ENCODE data around the gene ADAMTS2.

ADAMTS2 gene

DNA sequence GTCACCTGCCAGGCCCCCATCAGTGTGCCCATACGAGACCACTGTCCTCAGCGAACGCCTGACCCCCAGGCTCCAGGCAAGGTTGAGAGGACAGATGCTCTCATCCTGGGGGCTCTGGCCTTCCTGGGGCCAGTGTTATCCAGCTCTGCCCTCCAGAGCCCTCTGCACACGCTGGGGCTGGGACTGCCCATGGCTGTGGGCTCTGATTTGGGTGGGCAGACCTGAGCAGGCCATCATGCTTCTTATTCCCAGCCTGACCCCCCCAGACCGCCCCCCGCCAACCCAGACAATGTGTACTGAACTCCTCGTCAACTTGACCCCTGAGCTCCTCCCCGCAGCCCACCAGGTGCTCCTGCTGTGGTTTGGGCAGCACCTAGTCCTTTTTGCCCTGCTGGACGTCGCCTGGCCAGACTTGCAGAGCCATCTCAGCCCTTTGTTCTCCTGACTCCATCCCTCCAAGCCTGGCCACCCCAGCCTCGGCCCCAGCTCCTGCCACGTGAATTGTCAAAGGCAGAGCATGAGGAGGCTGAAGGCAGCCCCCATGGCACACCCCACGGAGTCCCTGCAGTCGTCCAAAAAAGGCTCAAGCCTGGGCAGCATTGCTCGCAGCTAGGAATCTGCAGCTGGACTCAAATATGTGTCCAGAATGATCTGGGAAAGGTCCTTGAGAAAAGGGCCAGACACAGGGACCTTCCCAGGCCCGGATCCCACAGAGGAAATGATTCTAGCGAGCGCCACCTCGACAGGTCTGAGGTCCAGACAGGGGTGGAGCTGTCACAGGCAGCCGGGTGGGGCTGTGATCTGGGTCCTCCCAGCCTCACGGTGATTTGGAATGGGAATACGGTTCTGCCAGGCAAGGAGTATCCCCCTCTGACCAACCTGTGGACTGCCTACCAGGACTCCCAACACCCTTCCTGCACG is 87.0 kb downstream of the ADAMTS2 start:
- in situ Hi-C loops (cut with HindIII; ENCODE audit: low sequenced_read_pairs) = no loop called here

DNA sequence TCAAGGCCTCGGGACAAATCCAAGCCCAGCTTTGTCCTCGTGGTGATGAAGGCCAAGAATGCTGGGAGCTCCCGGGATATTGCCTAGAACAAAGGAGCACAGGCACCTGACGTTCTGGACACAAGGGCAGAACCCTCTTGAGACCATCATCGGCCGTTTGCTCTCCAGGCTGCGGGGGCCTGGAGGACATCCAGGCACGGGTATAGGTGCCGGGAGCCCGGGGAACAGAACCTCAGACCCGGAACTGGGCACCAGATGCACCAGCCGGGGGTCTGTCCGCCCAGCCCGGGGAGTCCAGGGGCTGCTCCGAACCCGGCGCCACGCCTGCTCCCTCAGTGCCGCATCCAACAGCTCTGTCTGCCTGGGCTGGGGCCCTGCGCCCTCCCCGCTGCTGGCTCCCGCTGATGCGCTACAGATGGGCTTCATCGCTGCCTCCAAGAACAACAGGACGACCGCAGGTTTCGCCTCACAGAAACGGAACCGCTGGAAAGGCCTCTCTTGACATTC is 88.0 kb downstream of the ADAMTS2 start:
- in situ Hi-C loops (cut with HindIII; ENCODE audit: low sequenced_read_pairs) = no loop called here

DNA sequence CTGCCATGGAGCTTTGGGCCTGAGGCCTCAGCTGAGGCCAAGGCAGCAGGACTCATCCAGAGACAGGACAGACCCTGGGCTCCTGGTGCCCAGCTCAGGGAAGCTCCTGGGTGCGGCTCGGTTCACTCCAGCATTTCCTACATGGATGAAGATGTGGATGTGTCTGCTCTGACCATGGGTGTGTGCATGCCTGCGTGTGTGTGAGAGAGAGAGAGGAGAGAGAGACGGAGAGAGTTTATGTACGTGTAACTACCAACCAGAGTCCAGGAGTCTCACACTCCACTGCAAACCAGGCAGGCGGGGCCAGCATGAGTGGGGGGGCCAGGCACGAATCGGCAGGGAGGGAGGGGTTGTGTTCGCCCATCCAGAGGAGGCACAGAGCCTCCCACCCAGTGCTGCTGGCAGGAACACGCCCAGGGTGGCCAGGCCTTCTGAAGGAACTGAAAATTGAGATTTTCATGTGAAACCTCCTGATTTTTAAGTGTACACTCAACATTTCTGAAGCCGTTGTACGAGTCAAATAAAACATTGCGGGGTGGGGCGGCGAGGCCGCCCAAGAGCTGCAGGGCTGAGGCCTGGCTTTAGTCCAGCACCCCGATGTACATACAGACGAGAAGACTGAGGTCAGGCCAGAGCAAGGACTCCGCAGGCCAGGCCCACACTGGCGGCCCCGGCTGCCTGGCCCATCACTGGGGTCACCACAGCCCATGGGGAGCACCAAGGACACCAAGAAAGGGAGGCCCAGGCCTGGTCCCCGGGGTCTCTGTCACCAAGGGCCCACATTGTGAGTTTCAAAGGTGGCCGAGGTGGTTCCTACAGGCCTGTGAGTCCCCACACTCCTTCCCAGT is 88.7 kb downstream of the ADAMTS2 start:
- in situ Hi-C loops (cut with HindIII; ENCODE audit: low sequenced_read_pairs) = no loop called here

DNA sequence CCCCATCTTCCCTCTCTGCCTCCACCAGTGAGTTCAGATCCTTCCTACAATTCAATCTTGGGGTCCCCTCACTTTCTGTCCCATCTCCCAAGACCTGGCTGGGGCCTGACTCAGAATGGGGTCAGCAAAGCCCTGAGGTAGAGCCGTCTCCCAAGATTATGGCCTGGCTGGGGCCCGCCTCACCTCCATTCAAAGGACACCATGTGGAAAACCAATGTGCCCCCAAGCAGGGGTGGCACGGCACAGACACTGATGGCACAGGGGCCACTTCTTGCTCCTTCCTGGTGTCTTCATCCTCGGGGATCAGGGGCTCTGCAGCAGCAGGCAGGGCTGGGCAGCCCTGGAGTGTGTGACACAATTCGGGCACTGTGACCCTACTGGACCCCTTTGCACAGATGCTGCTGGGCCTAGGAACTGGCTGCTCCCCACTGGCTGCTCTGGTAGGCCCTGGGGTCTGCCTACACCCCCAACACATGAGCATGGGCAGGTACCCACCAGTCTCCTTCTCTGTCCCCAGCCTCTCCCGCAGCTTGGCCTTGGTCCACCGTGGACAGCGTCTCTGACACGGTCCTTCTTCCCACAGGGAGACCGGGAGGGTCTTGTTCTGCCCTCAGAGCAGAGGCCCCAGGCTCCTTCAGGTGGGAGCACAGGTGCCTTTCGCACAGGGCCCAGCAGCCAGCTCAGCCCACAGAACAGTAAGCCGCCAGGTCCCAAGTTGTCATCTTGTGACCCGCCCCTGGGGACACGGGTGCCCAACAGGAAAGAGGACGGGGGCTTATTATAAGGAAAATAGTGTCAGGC is 89.5 kb downstream of the ADAMTS2 start:
- in situ Hi-C loops (cut with HindIII; ENCODE audit: low sequenced_read_pairs) = no loop called here

DNA sequence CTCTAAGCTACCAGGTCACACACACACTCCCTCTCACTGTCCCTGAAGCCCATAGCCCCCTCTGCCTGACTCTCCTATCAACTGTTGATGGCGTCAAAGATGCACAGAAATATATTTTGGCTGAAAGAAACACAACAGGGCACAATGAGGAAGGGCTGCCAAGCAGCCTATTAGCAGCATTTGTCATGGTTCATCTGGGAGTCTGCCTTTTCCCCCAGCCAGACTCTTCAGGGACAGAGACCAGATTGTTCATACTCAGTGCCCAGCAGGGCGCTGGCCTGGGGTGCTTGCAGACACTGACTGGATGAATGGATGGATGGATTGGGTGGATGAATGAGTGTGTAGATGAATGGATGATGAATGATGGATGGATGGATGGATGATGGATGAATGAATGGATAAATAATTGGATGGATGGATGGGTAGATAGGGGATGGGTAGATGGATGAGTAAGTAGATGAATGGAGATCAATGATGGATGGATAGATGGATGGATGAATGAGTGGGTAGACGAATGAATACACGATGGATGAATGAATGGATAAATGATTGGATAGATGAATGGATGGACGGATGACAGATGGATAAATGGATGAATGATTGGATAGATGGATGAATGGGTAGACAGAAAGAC is 90.5 kb downstream of the ADAMTS2 start:
- in situ Hi-C loops (cut with HindIII; ENCODE audit: low sequenced_read_pairs) = no loop called here

DNA sequence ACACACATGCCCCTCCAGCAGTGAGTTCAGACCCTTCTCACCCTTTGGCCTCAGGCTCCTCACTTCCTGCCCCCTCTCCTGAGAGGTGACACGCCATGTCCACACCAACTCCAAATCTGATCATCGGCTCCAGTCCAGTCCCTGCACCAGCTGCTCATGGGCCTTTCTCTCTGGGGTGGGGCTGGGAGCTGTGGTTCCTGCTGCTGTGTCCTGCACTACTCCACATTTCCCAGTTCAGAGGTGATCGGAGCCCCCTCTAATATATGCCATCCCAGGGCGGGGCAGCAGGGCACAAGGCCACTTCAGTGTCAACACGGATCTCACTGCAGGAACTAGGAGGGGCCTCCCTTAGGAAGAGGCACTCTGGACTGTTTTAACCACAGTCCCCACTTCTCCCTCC is 91.5 kb downstream of the ADAMTS2 start:
- in situ Hi-C loops (cut with HindIII; ENCODE audit: low sequenced_read_pairs) = no loop called here

DNA sequence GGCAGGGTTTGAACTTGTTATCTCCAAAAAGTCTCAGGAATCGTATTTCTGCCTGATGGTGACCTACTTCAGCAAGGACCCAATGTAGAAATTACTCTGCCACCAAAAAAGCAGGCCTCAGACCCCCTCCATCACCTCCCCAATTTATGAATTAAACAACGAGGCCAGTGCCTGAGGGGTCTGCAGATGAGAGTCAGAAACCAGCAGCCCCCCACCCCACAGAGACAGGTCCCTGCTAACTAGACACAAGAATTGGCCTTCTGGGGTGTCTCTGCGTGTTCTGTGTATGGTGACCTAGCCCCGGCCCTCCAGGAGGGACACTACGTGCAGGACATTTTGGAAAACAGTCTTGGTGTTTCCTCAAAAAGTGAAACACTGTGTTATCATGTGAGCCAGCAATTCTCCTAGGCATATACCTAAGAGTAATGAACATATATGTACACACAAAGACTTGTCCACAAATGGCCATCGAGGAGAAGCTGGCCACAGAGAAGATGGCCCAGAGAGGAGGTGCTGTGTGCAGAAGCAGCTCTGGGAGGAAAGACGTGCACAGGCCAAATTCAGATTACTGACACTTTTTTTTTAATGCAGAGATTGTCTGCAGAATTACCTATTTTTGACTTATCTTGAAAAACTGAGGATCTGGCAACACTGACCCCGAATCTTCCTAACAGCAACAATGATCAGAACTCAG is 93.8 kb downstream of the ADAMTS2 start:
- in situ Hi-C loops (cut with HindIII; ENCODE audit: low sequenced_read_pairs) = no loop called here

DNA sequence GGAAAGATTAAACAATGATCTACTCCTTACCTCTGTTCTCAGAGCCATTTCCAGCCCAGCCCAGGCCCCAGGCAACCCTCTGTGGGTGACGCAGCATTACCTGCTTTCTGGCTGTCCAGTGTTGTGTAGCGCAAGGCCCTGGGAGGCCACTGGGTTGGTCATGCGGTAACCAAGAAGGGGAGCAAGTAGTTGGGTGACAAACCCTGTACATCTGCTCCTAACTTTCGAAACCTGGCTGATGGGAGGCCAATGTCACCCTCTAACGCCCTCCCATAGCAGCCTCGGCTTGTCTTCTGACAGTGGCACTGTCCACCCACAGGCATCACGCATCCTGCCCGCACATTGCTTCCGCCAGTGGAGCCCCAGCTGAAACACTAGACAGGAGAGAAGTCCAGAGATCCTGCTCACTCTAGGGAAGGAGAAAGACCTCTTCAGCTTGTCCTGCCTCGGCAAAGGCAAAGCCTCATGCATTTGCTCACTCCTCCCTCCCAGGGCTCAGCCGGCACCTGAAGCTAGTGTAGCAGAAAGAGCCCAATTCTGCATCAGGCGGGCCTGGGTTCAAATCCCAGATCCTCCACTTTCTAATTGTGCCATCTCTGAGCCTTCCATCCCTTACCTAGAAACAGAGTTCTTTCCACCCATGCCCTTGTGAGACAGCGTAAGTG is 94.6 kb downstream of the ADAMTS2 start:
- in situ Hi-C loops (cut with HindIII; ENCODE audit: low sequenced_read_pairs) = no loop called here

DNA sequence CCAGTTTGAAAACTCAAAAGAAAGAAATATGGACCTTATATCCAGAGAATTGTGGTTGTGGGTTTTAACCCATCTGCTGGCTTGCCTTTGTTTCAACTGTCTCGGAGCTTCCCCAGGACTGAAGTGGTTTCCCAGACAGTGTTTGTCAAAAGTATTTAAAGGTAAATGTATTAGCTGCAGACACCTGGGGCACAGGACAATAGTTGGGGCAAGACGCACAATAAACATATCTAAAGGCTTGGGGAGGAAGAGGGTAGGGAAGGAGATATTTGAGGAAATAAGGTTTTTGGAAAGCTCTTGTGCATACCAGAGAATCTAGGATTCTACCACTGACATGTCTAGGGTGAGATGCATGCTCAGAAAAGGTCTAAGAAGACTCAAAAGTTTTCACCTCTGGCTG is 99.0 kb downstream of the ADAMTS2 start:
- in situ Hi-C loops (cut with HindIII; ENCODE audit: low sequenced_read_pairs) = no loop called here

DNA sequence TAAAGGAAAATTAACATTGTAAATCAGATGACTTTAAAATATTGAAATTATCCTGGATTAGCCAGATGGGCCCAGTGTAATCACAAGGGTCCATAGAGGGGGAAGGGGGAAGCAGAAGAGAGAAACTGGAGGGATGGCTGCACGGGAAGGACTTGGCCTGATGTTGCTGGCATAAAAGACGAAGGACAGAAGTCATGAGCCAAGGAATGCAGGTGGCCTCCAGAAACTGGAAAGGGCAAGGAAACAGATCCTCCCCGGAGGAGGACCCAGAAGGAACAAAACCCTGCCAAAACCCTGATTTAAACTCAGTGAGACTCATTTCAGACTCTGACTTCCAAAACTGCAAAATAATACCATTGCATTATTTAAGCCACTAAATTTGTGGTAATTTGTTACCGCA is 100.2 kb downstream of the ADAMTS2 start:
- in situ Hi-C loops (cut with HindIII; ENCODE audit: low sequenced_read_pairs) = no loop called here

DNA sequence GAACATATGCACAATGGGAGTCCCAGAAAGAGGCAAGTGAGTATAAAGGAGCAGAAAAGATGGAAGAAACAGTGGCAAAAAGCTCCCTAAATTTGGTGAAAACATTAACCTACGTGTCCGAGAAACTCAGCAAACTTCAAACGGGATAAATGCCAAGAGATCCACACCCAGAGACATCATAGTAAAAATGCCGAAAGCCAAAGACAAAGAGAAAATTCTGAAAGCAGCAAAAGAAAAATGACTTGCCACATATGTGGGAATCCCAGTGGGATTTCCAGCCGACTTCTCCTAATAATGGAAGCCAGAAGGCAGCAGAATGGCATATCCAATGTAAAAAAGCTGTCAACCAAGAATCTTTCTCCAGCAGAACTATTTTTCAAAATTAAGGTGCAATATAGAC is 101.2 kb downstream of the ADAMTS2 start:
- in situ Hi-C loops (cut with HindIII; ENCODE audit: low sequenced_read_pairs) = no loop called here

DNA sequence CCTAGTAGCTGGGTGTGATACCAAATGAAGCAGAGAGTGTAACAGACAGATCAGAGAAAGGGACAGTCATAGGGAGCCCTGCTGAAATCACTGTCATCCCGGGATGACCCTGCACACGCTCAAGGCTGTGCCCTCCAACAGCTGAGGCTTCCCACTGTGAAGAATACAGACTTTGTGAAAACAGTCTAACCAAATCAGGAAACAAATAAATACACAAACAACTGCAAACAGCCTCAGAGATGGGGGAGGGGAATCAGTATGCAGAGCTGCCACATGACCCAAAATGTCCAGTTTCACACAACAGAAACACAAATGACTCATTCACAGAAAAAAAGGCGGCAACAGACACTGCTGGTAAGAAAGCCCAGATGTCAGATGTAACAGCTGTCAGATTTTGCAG is 101.9 kb downstream of the ADAMTS2 start:
- in situ Hi-C loops (cut with HindIII; ENCODE audit: low sequenced_read_pairs) = no loop called here

DNA sequence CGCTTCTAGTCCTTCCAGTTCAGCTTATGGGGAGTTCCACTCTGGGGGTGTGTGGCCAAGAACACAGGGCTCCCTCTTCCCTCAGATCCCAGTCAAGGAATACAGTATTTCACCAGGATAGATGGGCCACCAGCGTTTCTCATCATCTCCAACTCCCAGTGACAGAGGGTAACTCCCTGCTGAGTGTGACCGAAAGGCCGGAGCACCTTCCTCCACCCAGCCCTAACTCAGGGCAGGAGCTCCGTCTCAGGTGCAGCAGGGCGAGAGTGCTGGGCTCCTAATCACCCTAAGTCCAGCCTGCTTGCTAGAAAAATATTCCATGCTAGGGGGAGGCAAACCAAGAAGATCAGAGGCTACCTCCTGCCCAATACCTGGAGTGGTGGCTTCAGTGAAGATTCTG is 102.6 kb downstream of the ADAMTS2 start:
- in situ Hi-C loops (cut with HindIII; ENCODE audit: low sequenced_read_pairs) = no loop called here

DNA sequence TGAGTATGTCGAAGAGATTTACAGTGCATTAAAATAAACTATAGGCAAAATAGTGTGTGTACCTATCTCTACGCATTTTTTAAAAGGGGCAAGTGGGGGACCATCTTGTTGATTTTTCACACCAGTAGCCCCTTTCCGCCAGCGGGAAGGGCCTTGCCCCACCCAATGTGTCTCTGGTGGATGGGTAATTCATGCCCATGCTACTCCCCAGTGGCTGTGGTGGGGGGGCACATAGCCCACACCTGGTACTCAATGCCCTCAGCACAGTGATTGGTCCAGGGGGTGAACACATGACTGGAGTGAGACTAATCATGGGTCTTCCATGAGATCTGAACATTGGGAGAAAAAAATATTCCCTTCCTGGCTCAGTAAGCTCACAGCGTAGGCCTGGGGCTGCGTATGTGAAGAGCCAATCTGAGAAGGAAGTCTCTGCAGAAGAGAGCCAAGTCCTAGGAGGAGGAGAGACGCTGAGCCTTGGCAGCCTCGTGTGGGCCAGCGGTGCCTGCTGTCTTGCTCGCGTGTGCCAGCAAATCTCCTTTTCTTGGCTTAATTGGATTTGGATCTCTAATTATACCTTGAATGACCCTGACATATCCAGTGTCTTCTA is 103.4 kb downstream of the ADAMTS2 start:
- in situ Hi-C loops (cut with HindIII; ENCODE audit: low sequenced_read_pairs) = no loop called here

DNA sequence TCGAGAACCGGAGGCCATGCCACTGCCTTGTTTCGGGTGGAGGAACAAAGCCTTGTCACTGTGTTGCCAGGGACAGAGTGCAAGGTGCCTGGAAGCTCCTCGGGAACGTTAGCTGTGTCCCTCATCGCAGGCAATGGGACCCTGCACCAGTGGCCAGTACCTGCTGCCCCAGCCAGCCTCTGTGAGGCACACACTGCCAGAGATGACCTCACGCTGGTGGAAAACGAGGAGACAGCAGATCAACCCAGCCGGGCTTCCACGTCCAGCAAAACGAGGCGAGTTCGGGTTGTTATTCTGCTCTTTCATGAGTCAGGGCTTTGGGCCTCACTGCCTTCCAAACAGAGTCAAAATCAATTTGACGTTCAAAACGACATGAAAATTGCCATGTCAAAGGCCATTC is 104.1 kb downstream of the ADAMTS2 start:
- in situ Hi-C loops (cut with HindIII; ENCODE audit: low sequenced_read_pairs) = no loop called here

DNA sequence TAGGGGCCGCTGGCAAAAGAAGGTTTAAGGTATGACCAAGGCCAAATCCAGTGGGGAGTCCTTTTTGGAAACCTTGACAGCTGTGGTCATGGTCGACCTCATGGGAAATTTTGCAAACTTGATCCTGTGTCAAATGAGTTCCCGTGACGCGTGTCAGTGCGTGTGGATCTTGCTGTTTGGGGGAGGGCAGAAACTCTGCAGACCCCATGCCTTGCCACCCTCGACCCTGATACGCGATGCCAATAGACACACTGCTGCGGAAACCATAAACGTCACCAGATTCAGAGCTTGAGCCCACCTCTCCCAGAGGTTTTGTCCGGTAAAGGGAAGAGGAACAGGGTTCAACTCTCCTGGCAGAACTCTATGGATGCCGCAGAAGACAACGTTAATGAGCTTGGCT is 104.7 kb downstream of the ADAMTS2 start:
- in situ Hi-C loops (cut with HindIII; ENCODE audit: low sequenced_read_pairs) = no loop called here

DNA sequence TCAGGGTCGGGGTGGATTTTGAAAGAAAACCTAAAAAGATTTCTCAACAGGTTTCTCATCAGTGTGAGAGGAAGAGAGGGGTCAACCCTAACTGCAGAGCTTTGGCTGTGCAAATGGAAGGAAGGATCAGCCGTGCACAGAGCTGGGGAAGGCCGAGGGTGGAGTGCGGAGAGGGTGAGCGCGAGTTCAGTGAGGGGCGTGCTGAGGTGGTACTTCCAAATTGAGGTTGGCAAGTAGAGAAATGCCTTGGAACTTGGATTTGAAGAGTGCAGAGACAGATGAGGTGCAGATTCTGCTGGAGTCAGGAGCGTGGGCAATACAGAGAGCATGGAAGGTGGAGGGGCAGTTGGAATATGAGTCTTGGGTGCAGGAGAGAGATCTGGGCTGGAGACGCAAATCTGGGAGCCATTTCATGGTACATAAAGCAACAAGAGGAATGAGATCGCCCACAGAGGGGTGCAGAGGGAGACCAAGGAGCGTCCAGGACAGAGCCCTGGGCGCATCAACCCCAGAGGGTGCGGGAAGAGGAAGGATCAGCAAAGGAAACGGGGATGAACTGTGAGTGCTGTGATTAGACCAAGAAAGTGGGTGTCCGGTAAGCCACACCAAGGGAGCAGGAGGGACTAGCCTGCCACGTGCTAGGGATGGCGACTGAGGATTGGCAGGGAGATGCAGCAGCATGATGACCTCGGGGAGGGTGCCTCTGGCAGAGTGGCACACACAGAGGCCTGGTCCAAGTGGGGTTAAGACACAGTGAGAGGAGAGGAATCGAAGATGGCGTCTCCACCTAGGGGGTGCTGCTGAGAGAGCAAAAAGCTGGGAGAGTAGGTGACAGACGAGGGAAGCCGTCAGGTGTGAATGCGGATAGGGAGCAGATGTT is 105.8 kb downstream of the ADAMTS2 start:
- in situ Hi-C loops (cut with HindIII; ENCODE audit: low sequenced_read_pairs) = no loop called here

DNA sequence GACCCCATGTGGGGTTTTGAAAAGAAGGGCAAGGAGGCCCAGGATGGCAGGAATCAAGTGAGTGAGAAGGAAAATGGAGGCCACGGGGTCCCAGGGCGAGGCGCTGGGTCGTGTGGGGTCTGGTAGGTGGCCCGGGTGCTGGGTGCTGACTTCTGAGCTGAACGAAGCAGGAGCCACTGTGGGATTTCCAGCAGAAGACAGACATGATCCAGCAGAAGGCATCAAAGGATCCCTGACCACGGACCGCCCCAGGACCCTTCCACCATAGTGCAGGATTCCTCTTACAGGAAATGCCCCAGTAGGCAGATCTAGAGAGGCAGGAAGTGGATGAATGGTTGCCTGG is 106.7 kb downstream of the ADAMTS2 start:
- in situ Hi-C loops (cut with HindIII; ENCODE audit: low sequenced_read_pairs) = no loop called here

Measured in DLD1 (cell line).